22Rv1 (cell line): ENCODE data around the gene PQBP1.
"Not testable (repeated sequence)": the region's sequence is repeated elsewhere in the genome, so short reads cannot be mapped to it uniquely, and the experiment has no call there.

Source experiments
- H3K27ac ChIP-seq: fragments of 450-650 bp; 2 replicates; pipeline ENCODE4 v1.5.1; 2017
- ZFX ChIP-seq: fragments of 450-650 bp; IDR thresholded peaks from 2 replicates; pipeline ENCODE4 v1.6.1; 2017; ENCODE audit warnings: antibody characterized with exemption, borderline replicate concordance
- TF ChIP-seq, protein P1 (sequence below): fragments of 450-650 bp; IDR thresholded peaks from 2 replicates; pipeline ENCODE4 v1.5.1; 2017; ENCODE audit warnings: mild to moderate bottlenecking

PQBP1 gene

DNA sequence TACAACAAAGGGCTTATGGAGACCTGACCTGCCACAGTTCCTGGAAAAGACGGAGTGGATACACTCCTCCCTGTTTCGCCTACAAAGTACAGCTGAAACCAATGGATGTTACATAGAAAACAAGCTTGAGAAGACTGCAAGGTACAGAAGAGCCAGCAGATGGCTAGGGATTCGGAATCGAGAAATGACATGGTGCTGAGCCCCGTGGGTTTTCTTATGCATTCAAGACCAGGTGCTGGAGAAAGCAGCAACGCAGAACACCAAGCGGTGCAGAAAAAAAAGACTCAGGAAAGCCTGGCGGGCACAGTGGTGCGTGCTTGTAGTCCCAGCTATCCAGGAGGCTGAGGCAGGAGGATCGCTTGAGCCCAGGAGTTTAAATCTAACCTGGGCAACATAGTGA, 14.0 kb upstream of the PQBP1 start:
- H3K27ac ChIP-seq: no peak overlapping the region
- TF ChIP-seq ZFX: no peak
- TF ChIP-seq, protein P1, sequence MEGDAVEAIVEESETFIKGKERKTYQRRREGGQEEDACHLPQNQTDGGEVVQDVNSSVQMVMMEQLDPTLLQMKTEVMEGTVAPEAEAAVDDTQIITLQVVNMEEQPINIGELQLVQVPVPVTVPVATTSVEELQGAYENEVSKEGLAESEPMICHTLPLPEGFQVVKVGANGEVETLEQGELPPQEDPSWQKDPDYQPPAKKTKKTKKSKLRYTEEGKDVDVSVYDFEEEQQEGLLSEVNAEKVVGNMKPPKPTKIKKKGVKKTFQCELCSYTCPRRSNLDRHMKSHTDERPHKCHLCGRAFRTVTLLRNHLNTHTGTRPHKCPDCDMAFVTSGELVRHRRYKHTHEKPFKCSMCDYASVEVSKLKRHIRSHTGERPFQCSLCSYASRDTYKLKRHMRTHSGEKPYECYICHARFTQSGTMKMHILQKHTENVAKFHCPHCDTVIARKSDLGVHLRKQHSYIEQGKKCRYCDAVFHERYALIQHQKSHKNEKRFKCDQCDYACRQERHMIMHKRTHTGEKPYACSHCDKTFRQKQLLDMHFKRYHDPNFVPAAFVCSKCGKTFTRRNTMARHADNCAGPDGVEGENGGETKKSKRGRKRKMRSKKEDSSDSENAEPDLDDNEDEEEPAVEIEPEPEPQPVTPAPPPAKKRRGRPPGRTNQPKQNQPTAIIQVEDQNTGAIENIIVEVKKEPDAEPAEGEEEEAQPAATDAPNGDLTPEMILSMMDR: no peak

DNA sequence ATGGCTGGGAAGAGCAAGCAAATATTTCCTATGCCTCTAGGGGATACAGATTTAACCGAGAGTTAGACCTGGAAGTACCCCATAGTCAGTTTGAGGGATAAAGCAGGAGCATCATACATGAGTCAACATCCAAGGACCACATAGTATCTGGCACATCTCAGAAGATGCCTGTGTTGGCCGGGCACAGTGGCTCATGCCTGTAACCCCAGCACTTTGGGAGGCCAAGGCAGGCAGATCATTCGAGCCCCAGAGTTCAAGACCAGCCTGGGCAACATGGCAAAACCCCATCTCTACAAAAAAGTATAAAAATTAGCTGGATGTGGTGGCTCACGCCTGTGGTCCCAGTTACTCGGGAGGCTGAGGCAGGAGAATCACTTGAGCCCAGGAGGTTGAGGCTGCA, 11.1 kb upstream of the PQBP1 start:
- not testable (repeated sequence) for H3K27ac ChIP-seq

DNA sequence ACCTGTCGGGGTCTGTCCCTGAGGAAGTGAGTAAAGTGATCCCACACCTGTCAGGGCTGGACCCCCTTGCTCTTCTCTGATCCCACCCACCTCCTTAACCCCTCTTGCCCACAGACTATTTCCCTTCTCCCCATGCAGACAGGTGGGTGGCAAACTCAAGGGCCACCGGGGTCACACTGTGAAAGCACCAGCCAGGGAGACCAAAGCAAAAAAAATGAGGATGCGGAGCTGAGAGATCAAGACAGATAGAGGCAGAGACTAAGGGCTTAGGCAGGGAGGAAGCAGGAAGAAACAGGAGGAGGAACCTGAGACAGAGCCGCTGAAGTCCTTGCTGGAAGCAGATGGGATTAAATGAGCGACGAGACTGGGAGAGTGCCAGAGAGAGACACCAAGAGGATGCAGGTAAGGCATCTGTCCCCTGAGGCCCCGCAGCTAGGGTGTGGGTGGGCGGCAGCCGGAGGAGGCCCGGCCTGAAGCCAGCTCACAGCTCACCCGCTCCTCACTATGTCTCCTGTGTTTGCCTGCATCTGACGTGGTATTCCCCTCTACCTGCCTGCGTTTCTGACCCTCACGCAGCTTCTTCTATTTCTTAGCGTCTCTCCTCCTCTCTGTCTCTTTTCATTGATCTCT, 7.3 kb upstream of the PQBP1 start:
- peak overlapping the region; percentile 59 for H3K27ac ChIP-seq
- TF ChIP-seq, protein P1: no peak
- TF ChIP-seq ZFX: no peak

DNA sequence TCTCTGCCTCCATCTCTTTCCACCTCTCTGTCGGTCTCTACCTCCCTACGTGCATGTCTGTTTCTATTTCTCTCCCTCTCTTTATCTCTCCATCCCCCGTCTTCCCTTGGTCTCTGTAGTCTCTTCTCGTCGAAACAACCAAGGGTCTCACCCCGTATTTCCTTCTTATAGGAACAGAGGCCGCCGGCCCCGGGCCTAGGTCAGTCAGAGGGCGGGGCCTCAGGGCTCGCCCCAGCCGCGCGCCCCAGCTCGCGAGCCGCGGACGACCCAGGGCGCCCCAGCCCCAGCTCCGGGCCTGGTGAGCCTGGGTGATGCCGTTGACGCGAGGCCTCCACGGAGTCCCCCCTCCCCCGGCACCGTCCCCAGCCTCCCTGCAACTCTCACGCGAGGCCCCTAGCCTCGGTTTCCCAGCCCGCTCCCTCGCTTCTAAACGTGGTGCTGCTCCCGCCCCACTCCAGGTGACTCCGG, 6.8 kb upstream of the PQBP1 start:
- peak overlapping the region; percentile 59 for H3K27ac ChIP-seq

DNA sequence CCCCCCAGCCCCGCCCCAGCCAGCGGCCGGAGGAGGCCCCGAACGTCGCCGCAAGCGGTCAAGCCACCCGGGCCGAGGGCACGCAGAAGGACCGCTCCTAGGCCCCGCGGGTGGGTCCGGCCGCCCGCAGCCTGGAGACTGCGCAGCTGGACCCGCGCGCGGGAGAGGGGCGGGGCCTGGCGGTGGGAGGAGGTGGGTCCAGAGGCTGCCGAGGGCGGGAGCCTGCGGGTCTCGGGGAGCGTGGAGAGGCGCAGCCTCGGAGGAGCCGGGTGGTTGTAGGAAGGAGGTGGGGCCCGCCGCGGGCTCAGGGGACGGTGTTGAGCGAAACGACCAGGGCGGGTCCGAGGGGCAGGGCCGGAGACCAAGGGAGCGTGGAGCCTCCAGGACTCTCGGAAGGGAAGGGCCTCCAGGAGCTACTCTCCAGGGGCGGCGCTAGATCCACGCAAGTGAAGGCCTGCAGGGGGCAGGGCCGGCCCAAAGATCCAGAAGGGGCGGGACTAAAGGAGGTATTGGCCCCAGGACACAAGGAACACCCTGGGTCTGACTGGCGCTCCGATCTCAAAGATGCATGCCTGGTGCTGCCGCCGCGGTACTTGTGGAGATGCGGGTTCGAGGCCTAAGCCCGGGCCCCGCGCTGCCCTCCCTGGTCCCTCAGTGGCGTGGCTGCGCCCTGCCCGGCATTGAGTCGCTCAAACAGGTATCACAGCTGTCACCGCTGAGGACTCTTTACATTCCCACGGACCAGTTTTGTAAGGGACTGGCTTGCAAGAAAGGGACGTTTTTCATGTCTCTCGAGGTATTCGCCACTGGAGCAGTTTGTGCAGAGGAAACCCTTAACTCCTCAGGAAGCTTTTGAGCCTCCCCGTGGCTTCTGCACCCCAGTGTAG, 6.1 kb upstream of the PQBP1 start:
- peak overlapping the region; percentile 59 for H3K27ac ChIP-seq
- no peak for TF ChIP-seq ZFX
- TF ChIP-seq, protein P1: peak; percentile 53

More for the DNA sequence above, 6.8 kb upstream of the PQBP1 start:
- TF ChIP-seq, protein P1: no peak
- no peak for TF ChIP-seq ZFX

DNA sequence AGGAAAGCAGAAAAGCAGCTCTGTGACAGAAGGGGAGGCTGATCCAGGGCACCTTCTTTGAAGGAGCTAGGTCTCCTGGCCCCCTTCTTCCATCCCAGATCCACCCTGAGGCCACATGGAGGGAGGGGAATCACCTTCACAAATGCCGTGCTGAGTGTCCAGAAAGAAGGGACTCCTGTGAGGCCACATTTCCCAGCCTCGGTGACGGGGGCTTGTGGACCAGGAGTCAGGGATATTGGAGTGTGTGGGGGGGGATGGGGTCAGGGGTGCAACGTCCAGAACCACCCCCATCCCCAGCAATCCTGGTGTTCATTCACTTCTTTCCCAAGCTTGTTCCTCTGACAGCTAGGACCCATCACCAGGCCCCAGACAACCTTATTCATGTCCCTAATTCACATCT, 4.8 kb upstream of the PQBP1 start:
- no peak for TF ChIP-seq ZFX
- TF ChIP-seq, protein P1: no peak
- H3K27ac ChIP-seq: no peak overlapping the region

DNA sequence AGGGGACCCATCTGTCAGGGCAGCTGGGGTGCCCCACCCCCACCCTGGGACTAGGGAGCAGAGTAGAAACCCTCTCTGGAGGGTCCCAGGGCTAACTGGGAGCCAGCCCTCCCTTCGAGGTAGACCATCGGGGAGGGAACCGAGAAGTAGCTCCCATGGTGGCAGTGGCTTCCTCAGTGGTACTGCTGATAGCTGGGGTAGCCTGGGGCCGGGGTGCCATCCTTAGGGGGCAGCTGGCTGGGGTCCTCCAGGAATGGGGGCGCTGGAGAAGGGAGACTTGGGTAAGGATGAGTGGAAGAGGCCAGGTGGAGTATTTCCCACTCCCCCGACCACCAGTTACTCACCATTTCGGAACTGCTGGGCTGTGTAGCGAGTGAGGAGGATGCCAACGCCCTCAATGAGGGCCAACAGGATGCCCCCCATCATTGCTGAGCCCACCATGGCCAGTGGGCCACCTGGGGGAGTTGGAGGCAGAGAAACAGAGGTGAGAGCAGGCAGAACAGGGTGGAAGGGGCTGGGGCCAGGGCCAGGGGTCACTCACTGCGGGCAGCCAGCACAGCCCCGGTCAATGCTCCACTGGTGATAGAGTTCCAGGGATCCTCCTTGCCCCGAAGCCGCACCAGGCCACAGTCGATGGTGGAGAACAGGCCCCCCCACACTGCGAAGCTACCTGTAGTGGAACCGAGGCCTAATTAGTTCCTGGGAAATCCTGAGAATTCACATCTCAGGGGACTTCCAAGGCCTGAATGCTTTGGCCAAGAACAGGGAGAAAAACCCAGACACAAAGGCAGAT, 4.0 kb upstream of the PQBP1 start:
- TF ChIP-seq ZFX: no peak
- TF ChIP-seq, protein P1: no peak
- H3K27ac ChIP-seq: no peak overlapping the region
